OCI-LY7 (cell line): ENCODE results near the gene CEPT1. TPM values are rescaled to one million over a fixed set of nuclear protein-coding genes. Genes with fewer than 3 reads are reported as not detected.
A peak's percentile ranks its signal among the peaks of the same experiment; 100 is the strongest.

Experiments used
- BruUV-seq: library from RNA; stranded (reverse); fragments of 400-500 nt; replicated peaks from 2 replicates; lab custom pipeline; 2021; lab: Mats Ljungman, UMichigan
- CTCF ChIA-PET: fragments of 300-600 bp; sonication (Branson Sonifier 250); formaldehyde crosslinking; loops from one replicate; lab custom pipeline; 2022; ENCODE audit warnings: antibody characterized with exemption; ENCODE audit not compliant: unreplicated experiment; lab: Charles Lee
- POLR2A ChIA-PET: fragments of 300-600 bp; sonication (Branson Sonifier 250); formaldehyde crosslinking; loops from one replicate; lab custom pipeline; 2022; ENCODE audit warnings: antibody characterized with exemption; lab: Charles Lee
- DNase-seq: peaks from one replicate; pipeline ENCODE4 v3.0.0-alpha.2; 2015; ENCODE audit warnings: low spot score
- H2AFZ ChIP-seq: fragments of 200-600 bp; sonication (generic), shearing (Covaris generic); 2 replicates; pipeline ENCODE4 v1.6.1; 2014; ENCODE audit warnings: mild to moderate bottlenecking, antibody characterized with exemption, low read length, moderate library complexity
- H3K27ac ChIP-seq: fragments of 200-600 bp; sonication (generic); 2 replicates; pipeline ENCODE4 v1.5.1; 2014; ENCODE audit warnings: mixed run types, low read depth, mild to moderate bottlenecking, moderate library complexity, low read length, inconsistent platforms; ENCODE audit not compliant: poor library complexity, severe bottlenecking
- H3K36me3 ChIP-seq: fragments of 200-600 bp; sonication (generic); 2 replicates; pipeline ENCODE4 v1.6.1; 2014; ENCODE audit warnings: mild to moderate bottlenecking, antibody characterized with exemption, low read length, moderate library complexity, mixed read lengths; ENCODE audit not compliant: insufficient read depth
- H3K4me1 ChIP-seq: fragments of 200-600 bp; sonication (generic); 2 replicates; pipeline ENCODE4 v1.5.1; 2014; ENCODE audit warnings: mild to moderate bottlenecking, low read length; ENCODE audit not compliant: insufficient read depth, poor library complexity, severe bottlenecking
- H3K4me2 ChIP-seq: fragments of 200-600 bp; sonication (generic); 2 replicates; pipeline ENCODE4 v1.6.1; 2014; ENCODE audit warnings: mild to moderate bottlenecking, low read length
- H3K4me3 ChIP-seq: fragments of 200-600 bp; sonication (generic); 2 replicates; pipeline ENCODE4 v1.5.1; 2014; ENCODE audit warnings: mild to moderate bottlenecking, low read depth, low read length; ENCODE audit not compliant: poor library complexity, severe bottlenecking
- H3K79me2 ChIP-seq: fragments of 200-600 bp; sonication (generic); 2 replicates; pipeline ENCODE4 v1.6.1; 2016; ENCODE audit warnings: low read depth, mild to moderate bottlenecking, low read length, moderate library complexity, mixed read lengths; ENCODE audit not compliant: insufficient read depth
- H3K9me2 ChIP-seq: fragments of 200-600 bp; sonication (generic); 2 replicates; pipeline ENCODE4 v1.6.1; 2016; ENCODE audit warnings: mild to moderate bottlenecking, low read length, mixed read lengths; ENCODE audit not compliant: insufficient read depth
- H3K9me3 ChIP-seq: fragments of 200-600 bp; sonication (generic); 2 replicates; pipeline ENCODE4 v1.6.1; 2014; ENCODE audit warnings: mild to moderate bottlenecking, mixed run types, low read length, mixed read lengths
- H4K20me1 ChIP-seq: fragments of 200-600 bp; sonication (generic); 2 replicates; pipeline ENCODE4 v1.6.1; 2014; ENCODE audit warnings: mild to moderate bottlenecking, antibody characterized with exemption, low read length, moderate library complexity, mixed read lengths; ENCODE audit not compliant: insufficient read depth
- CTCF ChIP-seq: fragments of 200-600 bp; sonication (generic); conservative IDR thresholded peaks from 2 replicates; pipeline ENCODE4 v1.5.1; 2014; ENCODE audit warnings: mild to moderate bottlenecking, antibody characterized with exemption, low read length, moderate library complexity, mixed read lengths
- EZH2phosphoT487 ChIP-seq: fragments of 200-600 bp; sonication (generic); IDR thresholded peaks from 2 replicates; pipeline ENCODE4 v1.6.1; 2018; ENCODE audit warnings: low read depth, borderline replicate concordance, mild to moderate bottlenecking, mixed run types, antibody characterized with exemption, low read length, moderate library complexity, mixed read lengths
- intact Hi-C: fragments of 100-400 bp; cut with micrococcal nuclease; formaldehyde crosslinking; loops from one replicate; pipeline ENCODE4 v1.10.0; 2022; ENCODE audit not compliant: unreplicated experiment
- total RNA-seq, 2 experiments: library from RNA; depleted of rRNA in 1 of 2; stranded (reverse); fragments of >200 nt in 1 of 2; shearing (Covaris generic) in 1 of 2; gene quantifications; 2 replicates each; pipeline ENCODE4 v1.2.3, GENCODE V29; 2014 to 2022

The CEPT1 gene
- total RNA-seq, 2 experiments from 2014 or later: 44.9 to 59.0 TPM

DNA sequence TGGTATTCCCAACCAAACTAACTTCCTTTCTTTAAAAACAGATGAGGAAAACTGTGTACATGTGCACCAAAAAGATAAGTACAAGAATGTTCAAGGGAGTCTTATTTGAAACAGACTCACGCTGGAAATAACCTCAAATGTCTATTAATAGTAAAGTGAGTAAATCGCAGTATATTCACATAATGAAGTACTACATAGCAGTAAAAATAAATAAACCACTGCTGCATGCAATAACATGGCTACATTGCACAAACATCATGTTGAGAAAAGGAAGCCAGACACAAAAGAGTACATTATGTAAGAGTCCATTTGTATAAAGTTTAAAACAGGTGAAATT, 65.7 kb downstream of the CEPT1 start:
- no peaks in the 10 kb centered on the region for H3K9me2 ChIP-seq
- intact Hi-C loops: loop anchor here (2.0 kb wide), 1 partner anchor 15 kb away; no protein-coding TSS in a partner anchor
- DNase-seq: no peak
- peak overlapping the region; percentile 67 for H3K27ac ChIP-seq
- POLR2A ChIA-PET: interaction anchor here (0.9 to 1.3 kb wide), 2 partner anchors 8 to 9 kb away, joined by 3 to 5 read pairs; no protein-coding TSS in a partner anchor
- no peak overlapping the region for H3K4me3 ChIP-seq
- no peaks in the 10 kb centered on the region for H3K36me3 ChIP-seq
- H3K9me3 ChIP-seq: no peaks in the 10 kb centered on the region
- TF ChIP-seq EZH2phosphoT487 (no peak), CTCF (no peak)
- H3K4me2 ChIP-seq: peak overlapping the region; percentile 98; the same call in 1 of the 2 replicates
- peaks cover 54% of the 10 kb centered on the region for H3K4me1 ChIP-seq
- CTCF ChIA-PET: no interaction called here
- BruUV-seq: no TSS peak
- H3K79me2 ChIP-seq: peaks cover 7% of the 10 kb centered on the region; the same call in 1 of the 2 replicates
- H2AFZ ChIP-seq: peak overlapping the region; percentile 66; the same call in 1 of the 2 replicates
- H4K20me1 ChIP-seq: no peaks in the 10 kb centered on the region

- CTCF ChIA-PET: no interaction called here
- TF ChIP-seq CTCF (no peak), EZH2phosphoT487 (no peak)
Observed at GRCh38 chr1:111208921-111209320, 68.9 kb downstream of the CEPT1 start.

GRCh38 chr1:111209622-111210021, 69.6 kb downstream of the CEPT1 start:
- Histone ChIP-seq H3K4me3 (no peak overlapping the region), H3K4me2 (no peak overlapping the region), H3K79me2 (no peaks in the 10 kb centered on the region), H3K27ac (no peak overlapping the region), H2AFZ (no peak overlapping the region), H3K36me3 (no peaks in the 10 kb centered on the region), H3K9me3 (no peaks in the 10 kb centered on the region), H3K9me2 (no peaks in the 10 kb centered on the region), H4K20me1 (no peaks in the 10 kb centered on the region), H3K4me1 (peaks cover 39% of the 10 kb centered on the region)
- DNase-seq: no peak
- CTCF ChIA-PET: interaction anchor here (0.5 kb wide), 1 partner anchor 308 kb away, joined by 3 read pairs; no protein-coding TSS in a partner anchor
- no TSS peak for BruUV-seq
- intact Hi-C loops: loop anchor here (10.0 kb wide), 1 partner anchor 415 kb away; no protein-coding TSS in a partner anchor
- POLR2A ChIA-PET: interaction anchor here (0.8 kb wide), 1 partner anchor 10 kb away, joined by 3 read pairs; no protein-coding TSS in a partner anchor
- TF ChIP-seq EZH2phosphoT487 (no peak), CTCF (no peak)

More at GRCh38 chr1:111208921-111209320, 68.9 kb downstream of the CEPT1 start:
- POLR2A ChIA-PET: interaction anchor here (0.6 kb wide), 1 partner anchor 12 kb away, joined by 4 read pairs; no protein-coding TSS in a partner anchor
- no peak overlapping the region for H3K4me3 ChIP-seq
- no peak overlapping the region for H2AFZ ChIP-seq
- peaks cover 39% of the 10 kb centered on the region for H3K4me1 ChIP-seq
- H4K20me1 ChIP-seq: no peaks in the 10 kb centered on the region
- no peaks in the 10 kb centered on the region for H3K79me2 ChIP-seq
- no peak for DNase-seq
- no TSS peak for BruUV-seq
- no peaks in the 10 kb centered on the region for H3K36me3 ChIP-seq
- no peaks in the 10 kb centered on the region for H3K9me2 ChIP-seq
- H3K9me3 ChIP-seq: no peaks in the 10 kb centered on the region
- no peak overlapping the region for H3K27ac ChIP-seq
- intact Hi-C loops: no loop called here
- no peak overlapping the region for H3K4me2 ChIP-seq
